Vagina (tissue), 2 donors: Measurements from ENCODE around the gene CCDC60.

Experiments
- CTCF ChIP-seq, 3 experiments: fragments of 450-650 bp in 2 of 3; fragments of 200-600 bp in 1 of 3; sonication (generic) in 1 of 3; IDR thresholded peaks; one replicate each; pipeline ENCODE4 v1.5.1; 2017 to 2019; ENCODE audit warnings: antibody characterized with exemption in 3 of 3, mild to moderate bottlenecking in 2 of 3, moderate library complexity in 2 of 3
- POLR2A ChIP-seq, 2 donors: fragments of 450-650 bp; IDR thresholded peaks; one replicate each; pipeline ENCODE4 v1.6.1; 2017; ENCODE audit warnings: antibody characterized with exemption in 2 of 2, mild to moderate bottlenecking in 2 of 2, moderate library complexity in 2 of 2
- POLR2AphosphoS5 ChIP-seq, 2 donors: sonication (generic); formaldehyde crosslinking; IDR thresholded peaks; one replicate each; pipeline ENCODE4 v1.9.0; 2017; ENCODE audit warnings: antibody characterized with exemption in 2 of 2, mild to moderate bottlenecking in 2 of 2, low read depth in 1 of 2; ENCODE audit not compliant: insufficient read depth in 1 of 2

DNA sequence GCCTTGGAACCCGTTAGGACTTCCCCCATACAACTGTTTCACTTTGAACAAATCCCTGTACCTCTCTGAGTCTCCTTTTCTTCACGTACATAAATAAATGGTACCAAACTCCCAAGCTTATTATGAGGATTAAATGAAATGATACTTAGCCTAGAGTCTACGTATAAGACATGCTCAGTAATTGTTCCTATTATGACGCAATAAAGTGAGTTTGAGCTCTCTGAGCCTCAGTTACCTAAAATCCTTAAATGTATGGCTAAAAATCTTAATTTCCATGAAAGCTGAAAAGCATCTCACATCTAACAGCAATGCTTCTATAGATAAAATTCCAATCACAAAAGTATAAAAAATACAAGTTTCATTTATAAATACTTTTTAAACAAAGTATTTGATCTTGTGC, 141.1 kb downstream of the CCDC60 start:
- TF ChIP-seq CTCF (IDR thresholded peaks at IDR 0.05) (no peak), POLR2A (IDR thresholded peaks at IDR 0.05) (no peak), POLR2AphosphoS5 (IDR thresholded peaks at IDR 0.05; ENCODE audit: insufficient read depth in 1 of 2, low read depth in 1 of 2) (no peak)
